Regular cardiac myocyte (primary cell): ENCODE results near the gene ABHD14A. TPM values are rescaled to one million over a fixed set of nuclear protein-coding genes. Genes with fewer than 3 reads are reported as not detected.

Source experiments
- total RNA-seq: library from RNA; depleted of rRNA; stranded (reverse); fragments of >200 nt; gene quantifications from 2 replicates; pipeline ENCODE4 v1.2.3, GENCODE V29; 2014

The ABHD14A gene
- 6.5 and 16.6 TPM in 2 replicates for total RNA-seq

GRCh38 chr3:51974963-51975851 is at the start of gene ABHD14A:
Gene ABHD14A, plus strand, starts transcription at chr3:51975064. Its CDS starts 72 bp downstream, at chr3:51975136.

DNA sequence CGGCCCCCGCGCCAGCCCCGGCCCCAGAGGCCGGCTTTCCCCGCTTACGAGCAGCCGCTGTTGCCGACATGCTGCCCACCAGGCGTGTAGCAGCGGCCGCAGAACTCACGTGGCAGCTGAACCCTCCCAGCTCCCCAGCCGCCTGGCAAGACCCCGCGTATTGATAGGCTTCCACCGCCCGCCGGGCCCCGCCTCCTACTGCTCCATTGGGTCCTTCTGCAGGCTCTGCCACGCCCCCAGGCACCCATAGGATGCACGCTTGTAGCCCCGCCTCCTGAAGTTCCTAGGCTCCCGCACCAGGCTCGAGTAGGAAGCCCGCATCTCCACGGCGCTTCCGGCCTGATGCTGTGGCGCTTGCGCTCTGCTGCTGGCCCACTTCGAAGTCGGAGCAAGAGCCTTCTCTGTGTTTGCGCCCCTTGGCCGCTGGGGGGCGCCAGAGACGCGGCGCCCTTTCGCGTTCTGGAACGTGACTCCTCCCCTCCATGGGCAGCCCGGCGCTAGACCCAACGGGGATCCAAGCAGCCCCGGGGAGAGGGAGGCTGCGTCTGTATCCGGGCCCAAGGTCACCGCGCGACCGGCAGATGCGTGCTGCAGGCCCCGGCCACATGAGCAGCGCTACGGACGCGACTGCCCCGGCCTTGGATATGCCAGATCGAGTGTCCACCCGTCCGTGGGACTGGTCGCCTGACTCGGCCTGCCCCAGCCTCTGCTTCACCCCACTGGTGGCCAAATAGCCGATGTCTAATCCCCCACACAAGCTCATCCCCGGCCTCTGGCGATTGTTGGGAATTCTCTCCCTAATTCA is 32.9 kb upstream of the ABHD14A start, which contains the start of the genes PARP3 and RRP9:
PARP3 (plus strand) TSS at position 566 of the 805 bp plus-strand sequence. CDS start 993 bp downstream, outside the sequence.
RRP9 (minus strand) TSS at position 107 of the 805 bp plus-strand sequence; CDS start at position 70, 37 bp downstream.

GRCh38 chr3:51955175-51955892 is 19.5 kb upstream of the ABHD14A start, which contains the start of gene GPR62:
Gene GPR62, plus strand, starts transcription at chr3:51955381. Its CDS starts 272 bp downstream, at chr3:51955653.

DNA sequence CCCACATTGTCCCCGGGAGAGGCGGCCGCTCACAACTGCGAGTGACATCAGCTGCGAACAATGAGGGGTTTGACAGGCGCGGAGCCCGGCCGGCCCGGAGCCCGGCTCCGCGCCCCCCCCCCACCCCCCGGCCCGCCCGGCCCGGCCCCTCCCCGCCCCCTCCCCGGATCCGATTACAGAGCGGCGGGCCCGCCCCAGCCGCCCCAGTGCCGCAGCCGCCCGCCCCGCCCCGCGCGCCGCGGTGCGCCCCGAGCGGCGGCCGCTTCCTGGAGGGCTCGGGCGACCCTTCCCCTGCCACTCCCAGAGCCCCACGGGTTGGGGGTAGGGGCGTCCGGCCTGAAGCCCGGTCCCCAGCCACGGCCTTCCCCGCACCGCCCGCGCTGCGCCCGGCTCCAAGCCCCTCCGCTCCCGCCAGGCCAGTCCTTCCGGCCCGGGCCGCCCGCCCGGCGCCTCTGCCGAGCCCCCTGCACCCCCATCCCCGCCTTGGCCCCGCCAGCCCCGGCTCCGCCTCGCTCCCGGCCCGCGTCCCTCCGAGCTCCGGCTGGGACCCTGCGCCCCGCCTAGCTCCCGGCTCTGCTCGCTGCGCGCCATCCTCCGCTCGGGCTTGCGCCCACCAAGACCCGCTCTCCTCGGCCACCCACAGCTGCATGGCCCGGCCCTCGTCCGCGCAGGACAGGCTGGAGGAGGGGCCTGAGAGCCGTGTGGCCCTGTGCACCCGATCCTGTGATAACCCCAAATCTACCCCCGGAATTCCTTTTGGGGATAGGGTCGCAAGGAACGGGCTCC is 7.3 kb upstream of the ABHD14A start, which contains the start of gene PCBP4:
PCBP4 (minus strand) TSS at position 71 of the 786 bp plus-strand sequence. CDS start 6,214 bp downstream, outside the sequence.

GRCh38 chr3:51982838-51983577 is 8.1 kb downstream of the ABHD14A start, which contains the start of gene ACY1:
Gene ACY1, plus strand, starts transcription at chr3:51983535. Its CDS starts 530 bp downstream, at chr3:51984065.

GRCh38 chr3:51995346-51996163 is 20.7 kb downstream of the ABHD14A start, which contains the start of gene RPL29:
Gene RPL29, minus strand, starts transcription at chr3:51995895. Its CDS starts 434 bp downstream, at chr3:51995461.

Other genes starting within 250 kb of the ABHD14A start
- gene IQCF6, start 195.8 kb upstream of the ABHD14A start, total RNA-seq = not detected in 2 replicates
- gene IQCF2, start 113.4 kb upstream of the ABHD14A start, total RNA-seq = not detected in 2 replicates
- gene IQCF5, start 99.5 kb upstream of the ABHD14A start, total RNA-seq = not detected in 2 replicates
- gene IQCF1, start 71.7 kb upstream of the ABHD14A start, total RNA-seq = not detected in 2 replicates
- gene RRP9, start 33.2 kb upstream of the ABHD14A start, total RNA-seq = 24.0 and 65.4 TPM in 2 replicates
- gene PARP3, start 32.7 kb upstream of the ABHD14A start, total RNA-seq = 22.8 and 24.9 TPM in 2 replicates
- gene GPR62, start 19.7 kb upstream of the ABHD14A start, total RNA-seq = under 0.01 TPM in 1 of 2 replicates, not detected in the other
- 35.0 and 66.1 TPM in 2 replicates for gene PCBP4, start 7.6 kb upstream of the ABHD14A start, total RNA-seq
- 16.9 and 24.5 TPM in 2 replicates for gene ABHD14B, start 1.0 kb upstream of the ABHD14A start, total RNA-seq
- gene ACY1, start 8.5 kb downstream of the ABHD14A start, total RNA-seq = 64.8 and 86.5 TPM in 2 replicates
- gene RPL29, start 20.8 kb downstream of the ABHD14A start, total RNA-seq = 1,134 and 1,150 TPM in 2 replicates
- gene DUSP7, start 81.5 kb downstream of the ABHD14A start, total RNA-seq = 5.9 and 10.9 TPM in 2 replicates
- 2.3 and 21.1 TPM in 2 replicates for gene POC1A, start 179.4 kb downstream of the ABHD14A start, total RNA-seq
- 27.1 and 32.8 TPM in 2 replicates for gene ALAS1, start 223.1 kb downstream of the ABHD14A start, total RNA-seq